Measurements from ENCODE around the gene GNPTG. TPM values are rescaled to one million over a fixed set of nuclear protein-coding genes. Genes with fewer than 3 reads are reported as not detected.

The GNPTG gene
- total RNA-seq, 1 donor from 2014 or later = 67.6 TPM

DNA sequence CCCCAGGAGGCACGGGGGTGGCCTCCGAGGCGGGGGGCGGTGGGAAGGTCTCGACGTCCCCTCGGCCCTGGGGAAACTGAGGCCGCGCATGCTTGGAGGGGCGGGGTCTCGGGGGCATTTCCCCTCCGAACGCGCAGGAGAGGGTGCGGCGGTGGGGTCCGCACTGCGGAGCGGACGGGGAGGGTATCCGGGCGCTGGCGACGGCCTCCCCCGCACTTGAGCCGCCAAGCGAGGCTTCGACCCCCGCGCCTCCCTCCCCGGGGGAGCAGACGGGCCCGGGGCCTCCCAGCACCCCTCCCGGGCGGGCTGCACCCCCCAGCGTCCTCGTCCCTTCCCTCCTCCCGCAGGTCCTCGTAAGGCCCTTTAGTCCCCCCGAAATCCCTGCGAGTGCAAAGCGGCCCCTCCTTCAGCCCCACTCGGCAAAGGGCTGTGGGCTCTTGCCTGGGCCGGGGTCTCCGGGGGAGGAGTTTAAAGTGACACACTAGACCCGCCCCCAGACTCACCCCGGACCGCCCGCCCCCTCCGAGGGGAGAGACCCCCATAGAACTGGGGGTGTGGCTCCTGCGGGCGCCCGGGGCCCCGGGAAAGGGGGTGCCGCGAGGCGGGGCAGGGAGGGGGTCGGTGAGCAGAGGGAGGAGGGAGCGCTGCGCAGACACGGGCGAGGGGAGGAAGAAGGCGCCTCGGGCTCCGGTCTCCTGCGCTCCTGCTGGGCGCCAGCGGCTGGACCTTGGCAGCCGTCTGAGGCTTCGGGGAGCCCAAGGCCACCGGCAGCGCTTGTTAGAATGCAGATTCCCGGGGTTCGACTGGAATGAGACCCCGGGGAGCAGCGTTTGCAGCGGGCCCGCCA lies 17.7 kb upstream of the GNPTG start:
- no peak for DNase-seq (ENCODE audit: low spot score)

DNA sequence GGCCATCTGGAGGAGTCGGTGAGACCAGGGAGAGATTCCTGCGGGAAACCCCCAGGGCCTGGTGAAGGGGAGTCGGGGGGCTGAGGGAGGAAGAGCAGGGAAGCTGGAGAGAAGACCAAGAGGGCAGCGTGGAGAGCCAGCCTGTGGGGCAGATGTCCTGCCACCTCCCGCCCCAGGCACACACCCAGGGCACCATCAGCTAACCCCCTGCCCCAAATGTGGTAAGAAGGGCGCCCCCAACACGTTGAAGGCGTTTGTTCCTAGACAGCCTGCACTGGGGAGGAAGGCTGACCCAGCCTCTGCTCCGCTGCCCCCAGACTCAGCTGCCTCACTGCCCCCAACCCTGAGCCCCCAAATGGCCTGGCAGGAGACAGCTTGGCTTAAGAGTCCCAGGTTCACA lies 17.0 kb upstream of the GNPTG start:
- no peak for DNase-seq (ENCODE audit: low spot score)

DNA sequence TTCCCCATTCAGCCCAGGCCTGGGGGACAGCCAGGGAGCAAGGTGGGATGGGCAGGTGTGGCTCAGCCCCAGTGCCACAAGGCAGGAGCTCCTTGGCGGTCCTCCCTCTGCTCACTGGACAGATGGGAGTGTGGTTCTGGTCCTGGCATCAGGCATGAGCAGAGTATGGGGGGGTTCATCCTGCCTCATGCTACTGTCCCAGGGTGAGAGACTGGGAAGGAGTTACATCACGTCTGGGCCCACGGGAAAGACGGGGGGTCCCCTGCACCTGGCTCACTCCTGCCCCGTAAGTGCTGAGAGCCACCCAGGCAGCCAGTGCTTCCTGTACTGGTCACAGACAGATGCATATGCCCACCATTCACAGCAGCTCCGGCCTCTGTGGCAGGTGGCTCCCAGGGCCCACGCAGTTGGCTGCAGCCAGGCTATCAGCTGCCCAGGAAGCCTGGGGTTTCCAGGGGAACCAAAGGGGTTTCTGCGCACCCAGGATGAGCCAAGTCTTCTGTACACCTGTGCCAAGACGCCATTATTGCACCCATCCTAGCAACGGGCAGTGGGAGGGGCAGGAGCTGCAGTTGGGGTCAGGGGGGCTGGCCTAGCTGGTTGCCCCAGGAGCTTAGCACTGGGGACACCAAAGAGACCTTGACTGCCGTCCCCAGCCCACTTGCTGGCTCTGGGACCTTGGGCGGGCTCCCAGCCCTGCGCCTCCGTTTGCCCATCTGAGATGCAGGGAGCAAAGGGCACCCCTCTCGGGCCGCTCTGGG lies 16.3 kb upstream of the GNPTG start:
- no peak for DNase-seq (ENCODE audit: low spot score)

DNA sequence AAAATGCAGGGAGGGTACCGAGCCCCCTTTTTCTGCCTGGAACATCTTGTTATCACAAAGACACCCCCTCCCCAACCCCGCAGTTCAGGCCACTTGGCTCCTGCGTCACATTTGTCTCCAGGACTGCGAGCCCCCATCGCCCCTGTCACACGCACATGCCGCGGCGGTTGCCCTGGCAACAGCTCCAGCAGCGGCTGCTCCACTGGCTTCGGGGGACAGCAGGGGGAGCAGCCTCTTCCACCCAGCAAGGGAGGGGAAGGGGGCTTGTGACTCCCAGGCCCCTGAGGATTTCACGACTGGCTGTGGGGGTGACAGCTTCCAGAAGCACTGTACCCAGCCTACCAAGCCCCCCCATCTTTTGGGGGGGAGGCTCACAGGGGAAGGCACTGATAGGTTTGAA lies 15.7 kb upstream of the GNPTG start:
- no peak for DNase-seq (ENCODE audit: low spot score)

DNA sequence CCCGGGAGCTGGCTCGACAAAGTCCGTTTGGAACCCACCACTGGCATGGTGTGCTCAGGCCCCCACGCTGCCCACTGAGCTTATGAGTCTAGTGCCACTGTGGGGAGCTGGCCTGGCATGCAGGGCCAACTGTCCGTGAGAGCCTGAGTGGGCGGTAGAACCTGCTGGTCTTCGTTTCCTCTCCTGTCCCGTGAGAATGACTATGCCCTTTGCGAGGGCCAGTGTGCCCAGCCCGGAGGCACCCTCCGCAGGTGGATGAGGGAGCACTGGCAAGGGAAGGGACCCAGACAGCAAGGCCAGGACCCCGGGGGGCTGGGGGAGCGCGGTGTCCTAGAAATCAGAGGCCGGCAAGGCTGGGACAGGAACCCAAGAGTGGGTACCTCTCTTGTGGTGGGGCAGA lies 15.1 kb upstream of the GNPTG start:
- DNase-seq (ENCODE audit: low spot score) = no peak

DNA sequence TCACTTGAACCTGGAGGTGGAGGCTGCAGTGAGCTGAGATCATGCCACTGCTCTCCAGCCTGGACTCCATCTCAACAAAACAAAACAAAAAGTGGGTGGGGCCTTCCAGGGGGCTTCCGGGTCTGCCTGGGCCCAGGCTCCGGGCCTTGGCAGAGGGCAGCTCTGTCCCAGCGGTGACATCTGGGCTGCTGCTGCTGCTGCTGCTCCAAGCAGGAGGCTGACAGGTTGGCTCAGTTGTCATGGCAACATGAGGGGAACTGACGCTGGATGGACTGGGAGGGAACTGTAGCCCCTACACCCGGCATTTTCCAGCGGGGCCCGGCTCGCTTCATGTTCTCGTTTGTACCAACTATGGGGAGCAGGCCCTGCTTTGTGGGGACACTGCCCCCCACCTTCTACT lies 14.2 kb upstream of the GNPTG start:
- DNase-seq (ENCODE audit: low spot score) = no peak

DNA sequence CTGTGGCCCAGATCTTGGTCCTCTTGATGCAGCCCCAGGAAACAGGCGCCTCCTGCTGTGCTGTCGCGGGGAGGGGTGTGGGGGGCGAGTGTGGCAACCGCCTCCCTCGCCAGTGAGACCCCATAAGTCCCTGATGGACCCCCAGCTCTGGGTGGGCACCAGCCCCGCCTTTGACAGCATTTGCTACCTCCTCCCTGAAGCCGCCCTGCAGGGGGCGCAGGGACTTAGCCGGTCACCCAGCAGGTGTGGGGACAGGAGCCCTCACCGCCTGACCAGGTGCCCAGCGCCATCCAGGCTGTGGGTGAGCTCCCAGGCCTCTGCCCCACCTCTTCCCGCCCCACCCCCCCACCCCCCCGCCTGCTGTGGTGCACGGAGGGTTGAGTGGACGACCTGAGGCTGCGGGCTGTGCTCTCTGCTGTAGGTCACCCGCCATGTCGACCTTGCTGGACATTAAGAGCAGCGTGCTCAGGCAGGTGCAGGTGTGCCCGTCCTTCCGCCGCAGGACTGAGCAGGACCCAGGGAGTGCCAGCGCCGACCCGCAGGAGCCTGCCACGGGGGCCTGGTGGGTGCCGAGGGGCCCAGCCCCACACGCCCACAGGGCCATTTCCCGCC lies 13.5 kb upstream of the GNPTG start:
- no peak for DNase-seq (ENCODE audit: low spot score)

DNA sequence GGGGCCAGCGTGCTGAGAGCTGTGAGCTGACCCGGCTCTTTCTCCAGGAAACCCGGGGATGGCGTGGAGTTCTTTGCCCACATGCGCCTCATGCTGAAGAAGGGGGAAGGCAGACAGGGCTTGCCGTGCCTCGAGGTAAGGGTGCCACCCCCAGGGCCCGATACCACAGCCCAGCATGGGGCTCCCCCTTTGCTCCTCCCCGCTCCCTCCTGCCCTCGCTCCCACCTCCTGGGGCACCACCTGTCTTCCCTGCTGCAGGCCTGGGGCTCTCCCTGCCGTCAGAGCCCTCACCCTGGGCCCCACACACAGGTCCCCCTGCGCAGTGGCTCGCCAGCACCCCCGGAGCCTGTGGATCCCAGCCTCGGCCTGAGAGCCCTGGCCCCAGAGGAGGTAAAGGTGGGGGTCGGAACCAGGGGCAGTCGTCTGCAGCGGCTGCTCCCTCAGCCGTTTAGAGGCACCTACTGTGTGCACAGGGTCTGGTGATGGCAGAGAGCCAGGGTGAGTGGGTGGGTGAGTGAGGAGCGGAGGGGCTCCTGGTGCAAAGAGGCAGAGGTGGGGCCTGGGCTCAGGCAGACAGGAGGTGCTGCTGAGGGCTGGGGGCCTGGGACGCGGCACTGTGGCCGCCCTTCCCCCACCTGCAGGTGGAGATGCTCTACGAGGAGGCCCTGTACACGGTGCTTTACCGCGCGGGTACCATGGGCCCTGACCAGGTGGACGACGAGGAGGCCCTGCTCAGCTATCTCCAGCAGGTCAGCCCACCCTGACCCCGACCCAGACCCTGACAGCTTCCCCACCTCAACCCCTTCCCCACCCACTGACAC lies 12.7 kb upstream of the GNPTG start:
- no peak for DNase-seq (ENCODE audit: low spot score)

DNA sequence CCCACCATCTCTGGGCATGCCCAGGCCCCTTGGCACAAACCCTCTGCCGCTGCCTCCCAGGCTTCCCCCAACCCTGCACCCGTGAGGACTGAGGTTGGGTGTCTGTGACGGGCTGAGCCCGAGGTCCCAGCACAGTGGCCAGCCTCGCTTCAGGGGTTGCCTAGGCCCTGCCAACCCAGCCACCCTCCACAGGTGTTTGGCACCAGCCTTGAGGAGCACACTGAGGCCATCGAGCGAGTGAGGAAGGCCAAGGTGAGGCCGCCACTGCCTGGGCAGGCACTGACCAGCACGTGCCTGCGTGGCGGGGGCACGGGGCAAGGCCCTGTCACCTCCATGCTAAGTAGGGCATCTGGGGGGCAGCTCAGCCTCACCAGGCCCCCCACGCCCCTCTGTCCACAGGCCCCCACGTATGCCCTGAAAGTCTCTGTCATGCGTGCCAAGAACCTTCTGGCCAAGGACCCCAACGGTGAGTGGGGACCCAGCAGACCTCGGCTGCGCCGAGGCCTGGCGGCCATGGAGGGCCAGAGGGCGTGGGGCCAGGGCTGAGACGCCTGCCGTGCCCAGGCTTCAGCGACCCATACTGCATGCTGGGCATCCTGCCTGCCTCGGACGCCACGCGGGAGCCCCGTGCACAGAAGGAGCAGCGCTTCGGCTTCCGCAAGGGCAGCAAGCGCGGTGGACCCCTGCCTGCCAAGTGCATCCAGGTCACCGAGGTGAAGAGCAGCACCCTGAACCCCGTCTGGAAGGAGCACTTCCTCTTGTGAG lies 10.8 kb upstream of the GNPTG start:
- no peak for DNase-seq (ENCODE audit: low spot score)

DNA sequence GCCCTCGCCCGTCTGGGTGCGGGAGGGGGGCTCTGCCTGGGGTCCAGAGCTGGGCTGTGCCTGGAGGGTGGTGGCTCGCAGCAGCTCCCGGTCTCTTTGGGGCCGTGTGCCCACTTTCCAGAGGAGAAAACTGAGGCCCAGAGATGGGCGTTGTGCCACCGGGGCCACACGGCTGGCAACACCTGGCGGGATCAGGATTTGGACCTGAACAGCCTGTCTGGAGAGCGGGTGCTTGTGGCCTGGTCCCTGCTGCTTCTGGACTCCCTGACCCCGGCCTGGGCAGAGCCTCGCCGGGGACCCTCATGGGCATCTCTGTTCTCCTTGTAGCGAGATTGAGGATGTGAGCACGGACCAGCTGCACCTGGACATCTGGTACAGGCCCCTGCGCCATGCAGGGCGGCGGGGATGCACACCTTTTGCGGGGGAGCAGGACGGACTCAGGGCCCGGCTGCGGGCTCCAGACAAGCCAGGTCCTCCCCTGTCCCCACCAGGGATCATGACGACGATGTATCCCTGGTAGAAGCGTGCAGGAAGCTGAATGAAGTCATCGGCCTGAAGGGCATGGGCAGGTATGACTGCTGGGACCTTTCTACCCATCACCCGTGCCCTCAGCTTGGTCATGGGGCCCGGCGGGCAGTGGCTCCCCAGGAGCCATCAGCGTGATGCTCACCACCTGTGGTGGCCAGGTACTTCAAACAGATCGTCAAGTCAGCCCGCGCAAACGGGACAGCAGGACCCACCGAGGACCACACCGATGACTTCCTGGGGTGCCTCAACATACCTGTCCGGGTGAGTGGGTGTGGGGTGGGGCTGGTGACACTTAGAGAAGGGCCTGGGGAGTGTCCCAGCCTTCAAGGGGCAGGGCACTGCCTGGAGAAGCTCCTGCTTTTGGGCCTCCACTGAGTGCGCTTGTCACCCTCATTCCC lies 10.0 kb upstream of the GNPTG start:
- DNase-seq (ENCODE audit: low spot score) = no peak

DNA sequence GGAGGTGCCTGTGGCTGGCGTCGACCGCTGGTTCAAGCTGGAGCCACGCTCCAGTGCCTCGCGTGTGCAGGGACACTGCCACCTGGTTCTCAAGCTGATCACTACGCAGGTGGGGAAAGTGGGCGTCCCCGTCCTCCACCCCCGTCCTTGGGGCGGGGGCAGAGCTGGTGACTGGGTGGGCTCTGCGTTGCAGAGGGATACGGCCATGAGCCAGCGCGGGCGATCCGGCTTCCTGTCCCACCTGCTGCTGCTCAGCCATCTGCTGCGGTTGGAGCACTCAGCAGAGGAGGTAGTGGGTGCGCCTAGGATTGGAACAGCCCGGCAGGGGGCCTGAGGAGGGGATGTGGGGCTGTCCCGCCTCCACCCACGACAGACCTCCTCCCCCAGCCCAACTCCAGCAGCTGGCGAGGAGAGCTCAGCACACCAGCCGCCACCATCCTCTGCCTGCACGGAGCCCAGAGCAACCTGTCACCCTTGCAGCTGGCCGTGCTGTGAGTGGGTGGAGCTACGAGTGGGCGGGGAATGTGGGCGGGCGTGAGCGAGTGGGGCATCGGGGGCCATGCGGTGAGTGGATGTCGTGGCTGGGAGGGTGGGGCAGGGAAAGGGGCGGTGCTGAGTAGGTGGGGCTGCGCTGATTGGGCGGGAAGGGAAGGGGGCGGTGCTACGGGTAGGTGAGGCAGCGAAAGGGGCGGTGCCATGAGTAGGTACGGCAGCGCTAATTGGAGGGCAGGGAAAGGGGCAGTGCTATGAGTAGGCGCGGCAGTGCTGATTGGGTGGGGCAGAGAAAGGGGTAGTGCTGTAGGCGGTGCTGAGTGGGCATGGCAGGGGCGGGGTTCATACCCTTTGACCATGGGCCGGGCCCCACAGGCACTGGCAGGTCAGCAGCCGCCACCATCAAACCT lies 9.0 kb upstream of the GNPTG start:
- peak; percentile 97 for DNase-seq (ENCODE audit: low spot score)

DNA sequence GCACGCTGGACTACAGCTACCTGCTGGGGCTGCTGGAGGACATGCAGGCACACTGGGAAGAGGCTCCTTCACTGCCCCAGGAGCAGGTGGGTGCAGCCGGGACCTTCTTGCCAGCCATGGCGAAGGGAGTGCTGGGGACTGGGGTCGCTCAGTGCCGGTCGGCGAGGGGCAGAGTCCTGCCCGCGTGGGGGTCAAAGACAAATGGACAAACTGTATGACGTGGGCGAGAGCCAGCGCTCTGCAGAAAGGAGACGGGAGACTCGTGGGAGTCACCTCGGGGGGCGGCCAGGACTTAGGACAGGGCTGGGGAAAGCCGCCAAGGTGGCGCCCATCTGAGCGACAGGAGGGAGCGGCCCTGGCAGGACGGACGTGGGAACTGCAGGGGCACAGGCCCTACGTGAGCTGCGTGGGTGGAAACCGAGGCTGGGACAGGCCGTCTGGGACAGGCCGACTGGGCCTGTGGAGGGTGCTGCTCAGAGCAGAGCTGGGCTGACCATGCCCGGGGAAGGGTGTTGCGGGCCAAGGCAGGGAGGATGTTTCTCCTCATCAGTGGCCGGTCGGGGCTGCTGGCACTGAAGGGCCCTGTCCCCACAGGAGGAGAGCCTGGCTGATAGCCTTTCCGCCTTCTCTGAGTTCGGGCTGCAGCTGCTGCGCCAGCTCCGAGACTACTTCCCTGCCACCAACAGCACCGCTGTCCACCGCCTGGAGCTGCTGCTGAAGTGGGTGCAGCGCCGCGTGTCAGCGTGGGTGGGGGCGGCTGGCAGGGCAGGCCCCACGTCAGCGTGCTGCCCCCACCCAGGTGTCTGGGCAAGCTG lies 8.1 kb upstream of the GNPTG start:
- no peak for DNase-seq (ENCODE audit: low spot score)

DNA sequence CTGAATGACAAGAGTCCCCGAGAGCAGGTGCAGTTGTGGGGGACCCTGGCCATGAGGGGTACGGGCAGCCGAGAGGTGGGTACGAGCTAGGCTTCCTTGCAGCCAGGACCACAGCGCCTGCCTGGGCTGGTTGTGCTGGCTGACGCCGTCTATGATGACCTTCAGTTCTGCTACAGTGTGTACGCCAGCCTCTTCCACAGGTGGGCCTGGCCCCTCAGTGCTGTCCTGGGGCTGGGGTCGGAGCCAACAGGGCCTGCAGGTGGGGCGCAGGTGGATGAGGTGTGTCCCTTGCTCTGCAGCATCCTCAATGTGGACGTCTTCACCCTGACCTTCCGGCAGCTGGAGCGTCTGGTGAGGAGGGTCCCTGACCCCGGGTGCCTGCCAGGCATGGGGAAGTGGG lies 7.2 kb upstream of the GNPTG start:
- DNase-seq (ENCODE audit: low spot score) = no peak

DNA sequence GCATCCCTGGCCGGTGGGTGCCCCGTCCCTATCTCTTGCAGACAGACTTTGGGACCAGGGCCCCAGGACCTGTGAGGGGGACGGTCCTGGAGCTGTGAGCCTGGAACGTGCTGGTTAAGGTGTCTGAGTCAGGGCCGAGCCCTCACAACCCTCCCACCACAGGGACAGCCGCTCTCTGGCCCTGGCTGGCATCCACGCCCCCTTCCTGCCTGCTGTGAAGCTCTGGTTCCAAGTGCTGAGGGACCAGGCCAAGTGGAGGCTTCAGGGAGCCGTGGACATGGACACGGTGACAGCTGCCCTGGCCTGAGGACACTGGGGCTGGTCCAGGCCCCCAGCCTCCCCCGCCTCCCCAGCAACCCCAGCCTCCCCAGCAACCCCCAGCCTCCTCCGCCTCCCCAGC lies 6.6 kb upstream of the GNPTG start:
- no peak for DNase-seq (ENCODE audit: low spot score)

DNA sequence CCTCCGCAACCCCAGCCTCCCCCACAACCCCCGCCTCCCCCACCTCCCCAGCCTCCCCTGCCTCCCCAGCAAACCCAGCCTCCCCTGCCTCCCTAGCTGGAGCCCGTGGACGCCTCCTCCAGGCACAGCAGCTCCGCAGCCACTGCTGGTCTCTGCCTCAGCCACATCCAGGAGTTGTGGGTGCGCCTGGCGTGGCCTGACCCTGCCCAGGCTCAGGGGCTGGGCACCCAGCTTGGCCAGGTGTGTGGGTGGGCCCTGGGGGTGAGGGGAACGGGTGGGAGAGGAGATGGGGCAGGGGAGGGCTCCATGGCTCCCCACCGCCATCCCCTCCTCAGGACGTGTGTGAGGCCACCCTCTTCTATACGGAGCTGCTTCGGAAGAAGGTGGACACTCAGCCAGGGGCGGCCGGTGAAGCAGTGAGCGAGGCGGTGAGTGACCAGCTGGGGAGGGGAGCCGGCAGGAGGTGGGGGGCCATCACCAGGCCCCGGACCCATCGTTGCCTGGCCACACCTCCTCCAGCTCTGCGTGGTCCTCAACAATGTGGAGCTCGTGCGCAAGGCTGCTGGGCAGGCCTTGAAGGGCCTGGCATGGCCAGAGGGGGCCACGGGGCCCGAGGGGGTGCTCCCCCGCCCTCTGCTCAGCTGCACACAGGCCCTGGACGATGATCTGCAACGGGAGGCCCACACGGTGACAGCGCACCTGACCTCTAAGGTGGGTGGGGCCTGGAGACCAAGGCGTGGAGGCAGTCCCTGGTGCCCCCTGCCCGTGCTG lies 5.9 kb upstream of the GNPTG start:
- no peak for DNase-seq (ENCODE audit: low spot score)

DNA sequence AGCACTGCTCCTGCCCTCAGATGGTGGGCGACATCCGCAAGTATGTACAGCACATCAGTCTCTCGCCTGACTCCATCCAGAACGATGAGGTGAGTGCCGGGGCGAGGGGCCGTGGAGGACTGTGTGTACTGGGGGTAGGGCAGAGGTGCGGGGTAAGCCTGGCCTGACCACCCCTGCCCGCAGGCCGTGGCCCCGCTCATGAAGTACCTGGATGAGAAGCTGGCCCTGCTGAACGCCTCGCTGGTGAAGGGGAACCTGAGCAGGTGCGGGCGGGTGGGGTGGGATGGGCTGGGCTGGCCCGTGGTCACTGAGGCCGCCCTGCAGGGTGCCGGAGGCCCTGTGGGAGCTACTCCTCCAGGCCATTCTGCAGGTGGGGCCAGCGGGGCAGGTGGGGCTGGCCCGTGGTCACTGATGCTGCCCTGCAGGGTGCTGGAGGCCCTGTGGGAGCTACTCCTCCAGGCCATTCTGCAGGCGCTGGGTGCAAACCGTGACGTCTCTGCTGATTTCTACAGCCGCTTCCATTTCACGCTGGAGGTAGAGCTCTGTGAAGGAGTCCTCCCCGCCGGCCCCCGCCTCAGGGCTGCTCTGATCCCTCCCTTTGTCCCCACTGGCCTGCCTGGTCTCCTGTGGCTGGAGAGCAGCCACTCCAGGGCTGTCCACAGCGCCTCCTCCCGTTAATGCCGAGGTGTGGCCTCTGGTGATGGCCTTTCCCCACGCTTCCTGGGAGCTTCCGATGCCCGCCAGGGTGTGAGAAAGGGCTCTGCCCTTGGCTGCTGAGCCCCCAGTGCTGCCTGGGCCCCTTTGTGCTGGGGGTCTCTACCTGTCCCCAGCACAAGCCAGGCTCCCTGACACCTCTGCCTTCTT lies 5.1 kb upstream of the GNPTG start:
- no peak for DNase-seq (ENCODE audit: low spot score)

All from ureter (tissue), 1 donor.